ENCODE measurements around the gene IFT74.
A peak's percentile ranks its signal among the peaks of the same experiment; 100 is the strongest.
"Not testable (repeated sequence)": the region's sequence is repeated elsewhere in the genome, so short reads cannot be mapped to it uniquely, and the experiment has no call there.

IFT74 gene

GRCh38 chr9:27073841-27074728, 117.9 kb downstream of the IFT74 start:
- peak; percentile 30 for DNase-seq (ENCODE audit: low read depth)

- no peak for DNase-seq (ENCODE audit: low read depth)
These were observed 122.5 kb downstream of the IFT74 start for GRCh38 chr9:27078685-27079084.

GRCh38 chr9:27085456-27085855, 129.2 kb downstream of the IFT74 start:
- no peak for DNase-seq (ENCODE audit: low read depth)

- DNase-seq (ENCODE audit: low read depth), result peak; percentile 87
These were observed 130.8 kb downstream of the IFT74 start for GRCh38 chr9:27086818-27087680.

- peak; percentile 91 for DNase-seq (ENCODE audit: low read depth)
These were observed 132.8 kb downstream of the IFT74 start for GRCh38 chr9:27088981-27089380.

GRCh38 chr9:27089706-27090105, 133.5 kb downstream of the IFT74 start:
- DNase-seq (ENCODE audit: low read depth), result no peak

- peak; percentile 28 for DNase-seq (ENCODE audit: low read depth)
These were observed 134.0 kb downstream of the IFT74 start for GRCh38 chr9:27090231-27090630.

- DNase-seq (ENCODE audit: low read depth), result peak; percentile 5
These were observed 134.5 kb downstream of the IFT74 start for GRCh38 chr9:27090711-27091110.

- not testable (repeated sequence) for DNase-seq (ENCODE audit: low read depth)
These were observed 136.3 kb downstream of the IFT74 start for GRCh38 chr9:27092496-27092895.

GRCh38 chr9:27093384-27094067, 137.3 kb downstream of the IFT74 start:
- DNase-seq (ENCODE audit: low read depth), result not testable (repeated sequence)

- DNase-seq (ENCODE audit: low read depth), result peak; percentile 66
These were observed 138.6 kb downstream of the IFT74 start for GRCh38 chr9:27094640-27095298.

GRCh38 chr9:27107241-27107640, 151.0 kb downstream of the IFT74 start:
- no peak for DNase-seq (ENCODE audit: low read depth)

- peak; percentile 53 for DNase-seq (ENCODE audit: low read depth)
These were observed 152.8 kb downstream of the IFT74 start, which contains the start of gene TEK for GRCh38 chr9:27108981-27109541. TSS of gene TEK (plus strand) at chr9:27109225. CDS start at chr9:27109591, 366 bp downstream.

- DNase-seq (ENCODE audit: low read depth), result no peak
These were observed 153.4 kb downstream of the IFT74 start for GRCh38 chr9:27109621-27110020.

GRCh38 chr9:27110181-27110580, 154.0 kb downstream of the IFT74 start:
- DNase-seq (ENCODE audit: low read depth), result no peak

- DNase-seq (ENCODE audit: low read depth), result no peak
These were observed 156.0 kb downstream of the IFT74 start for GRCh38 chr9:27112235-27112634.

Data from iris pigment epithelial cell (primary cell).